GM19467 (cell line): Measurements from ENCODE around the gene CHERP.

Source experiments
- ATAC-seq: cut with Tn5 transposase; IDR thresholded peaks from one replicate; pipeline ENCODE4 v1.9.1; 2021; ENCODE audit warnings: mild to moderate bottlenecking, moderate library complexity; ENCODE audit not compliant: unreplicated experiment

Gene CHERP, protein sequence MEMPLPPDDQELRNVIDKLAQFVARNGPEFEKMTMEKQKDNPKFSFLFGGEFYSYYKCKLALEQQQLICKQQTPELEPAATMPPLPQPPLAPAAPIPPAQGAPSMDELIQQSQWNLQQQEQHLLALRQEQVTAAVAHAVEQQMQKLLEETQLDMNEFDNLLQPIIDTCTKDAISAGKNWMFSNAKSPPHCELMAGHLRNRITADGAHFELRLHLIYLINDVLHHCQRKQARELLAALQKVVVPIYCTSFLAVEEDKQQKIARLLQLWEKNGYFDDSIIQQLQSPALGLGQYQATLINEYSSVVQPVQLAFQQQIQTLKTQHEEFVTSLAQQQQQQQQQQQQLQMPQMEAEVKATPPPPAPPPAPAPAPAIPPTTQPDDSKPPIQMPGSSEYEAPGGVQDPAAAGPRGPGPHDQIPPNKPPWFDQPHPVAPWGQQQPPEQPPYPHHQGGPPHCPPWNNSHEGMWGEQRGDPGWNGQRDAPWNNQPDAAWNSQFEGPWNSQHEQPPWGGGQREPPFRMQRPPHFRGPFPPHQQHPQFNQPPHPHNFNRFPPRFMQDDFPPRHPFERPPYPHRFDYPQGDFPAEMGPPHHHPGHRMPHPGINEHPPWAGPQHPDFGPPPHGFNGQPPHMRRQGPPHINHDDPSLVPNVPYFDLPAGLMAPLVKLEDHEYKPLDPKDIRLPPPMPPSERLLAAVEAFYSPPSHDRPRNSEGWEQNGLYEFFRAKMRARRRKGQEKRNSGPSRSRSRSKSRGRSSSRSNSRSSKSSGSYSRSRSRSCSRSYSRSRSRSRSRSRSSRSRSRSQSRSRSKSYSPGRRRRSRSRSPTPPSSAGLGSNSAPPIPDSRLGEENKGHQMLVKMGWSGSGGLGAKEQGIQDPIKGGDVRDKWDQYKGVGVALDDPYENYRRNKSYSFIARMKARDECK

DNA sequence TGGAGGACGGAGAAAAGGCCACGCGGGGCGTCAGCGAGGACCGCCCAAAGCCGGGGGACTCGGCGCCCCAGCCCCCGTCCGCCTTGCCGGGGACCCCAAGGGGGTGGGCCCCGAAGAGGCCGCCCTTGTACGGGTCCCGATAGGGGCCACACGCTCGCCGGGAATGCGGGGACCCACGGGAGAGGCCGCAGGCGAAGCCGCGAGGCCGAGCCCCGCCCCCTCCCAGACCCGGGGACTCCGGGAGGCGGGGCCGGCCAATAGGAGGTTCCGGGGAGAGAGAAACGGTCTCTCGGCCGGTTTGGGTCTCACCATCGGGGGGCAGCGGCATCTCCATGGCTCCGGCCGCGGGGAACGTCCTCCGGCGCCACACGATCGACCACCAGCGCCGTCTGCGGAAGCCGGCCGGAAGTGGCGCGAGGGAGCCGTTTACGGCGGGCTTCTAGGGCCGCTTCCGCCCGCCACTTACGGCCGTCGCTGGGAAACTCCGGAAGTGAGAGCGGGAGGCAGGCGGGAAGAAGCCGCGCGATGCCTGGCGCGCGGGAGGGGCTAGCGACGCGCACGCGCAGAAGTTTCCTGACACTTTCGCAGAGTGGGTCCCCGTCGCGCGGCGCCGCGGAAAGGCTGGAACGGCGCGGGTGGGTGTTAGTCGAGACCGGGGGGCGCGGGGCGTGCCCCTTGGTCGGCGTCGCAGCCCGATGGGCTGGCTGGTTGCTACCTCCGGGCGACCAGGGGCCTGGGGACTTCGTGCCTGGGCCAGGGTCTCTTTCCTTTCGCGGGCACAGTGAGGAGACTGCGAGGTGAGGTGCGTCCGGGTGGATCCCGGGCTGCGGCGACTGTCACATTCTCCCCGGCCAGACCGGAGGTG is at the start of gene CHERP:
Gene CHERP, minus strand, starts transcription at position 393 of the 865 bp plus-strand sequence. Its CDS starts 59 bp downstream, at position 334.
- peak; percentile 68 for ATAC-seq

DNA sequence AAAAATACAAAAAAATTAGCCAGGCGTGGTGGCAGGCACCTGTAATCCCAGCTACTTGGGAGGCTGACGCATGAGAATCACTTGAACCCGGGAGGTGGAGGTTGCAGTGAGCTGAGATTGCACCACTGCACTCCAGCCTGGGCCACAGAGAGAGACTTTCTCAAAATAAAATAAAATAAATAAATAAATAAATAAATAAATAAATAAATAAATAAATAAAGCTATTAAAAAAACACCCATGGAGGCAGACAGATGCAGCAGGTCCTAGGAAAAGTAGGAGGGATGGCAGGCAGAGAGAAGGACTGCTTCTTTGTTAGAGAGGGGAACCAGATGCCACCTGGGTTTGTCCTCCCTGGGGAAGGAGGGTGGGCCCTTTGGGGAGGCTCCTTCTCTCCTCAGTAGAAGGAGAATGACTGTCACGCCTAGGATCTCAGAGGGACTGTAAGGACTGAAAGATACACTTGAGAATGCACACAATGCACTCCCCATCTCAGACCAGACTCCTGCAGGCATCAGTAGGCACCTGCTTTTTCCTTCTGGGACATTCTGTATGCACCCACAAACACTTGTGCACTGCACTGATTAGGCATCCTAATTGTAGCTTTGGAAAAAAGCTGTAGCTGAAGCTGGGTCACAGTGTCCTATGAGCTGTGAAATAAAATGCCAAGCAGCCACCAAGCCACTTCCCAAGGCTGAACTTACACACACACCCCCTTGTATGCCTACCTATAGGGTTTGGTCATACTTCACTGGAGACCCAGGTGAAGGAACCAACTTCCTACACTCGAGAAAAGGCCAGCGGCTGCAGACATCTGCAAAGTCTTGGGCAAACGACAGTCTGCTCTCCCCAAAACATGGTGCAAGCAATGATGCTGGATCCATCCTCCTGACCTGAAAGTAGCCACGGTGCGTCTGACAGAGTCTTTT is 48.9 kb upstream of the CHERP start:
- ATAC-seq, result no peak

DNA sequence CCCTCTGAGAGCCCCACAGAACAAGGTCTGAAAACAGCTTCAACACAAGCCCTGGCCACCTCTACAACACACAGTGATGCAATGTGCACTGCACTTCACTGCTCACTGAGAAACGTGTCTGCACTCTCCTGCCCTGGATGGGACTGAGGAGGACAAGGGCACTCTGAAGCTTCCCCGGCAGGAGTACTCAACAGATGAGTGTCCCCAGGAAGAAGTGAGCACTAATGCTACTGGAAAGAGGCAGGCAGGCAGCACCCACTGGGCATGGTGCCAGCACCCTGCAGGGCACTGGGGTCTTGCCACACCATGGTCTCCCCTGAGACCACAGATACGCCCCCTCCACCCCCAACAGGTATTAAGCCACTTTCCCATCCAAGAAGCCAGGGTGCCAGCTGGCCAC is 47.7 kb upstream of the CHERP start:
- no peak for ATAC-seq

DNA sequence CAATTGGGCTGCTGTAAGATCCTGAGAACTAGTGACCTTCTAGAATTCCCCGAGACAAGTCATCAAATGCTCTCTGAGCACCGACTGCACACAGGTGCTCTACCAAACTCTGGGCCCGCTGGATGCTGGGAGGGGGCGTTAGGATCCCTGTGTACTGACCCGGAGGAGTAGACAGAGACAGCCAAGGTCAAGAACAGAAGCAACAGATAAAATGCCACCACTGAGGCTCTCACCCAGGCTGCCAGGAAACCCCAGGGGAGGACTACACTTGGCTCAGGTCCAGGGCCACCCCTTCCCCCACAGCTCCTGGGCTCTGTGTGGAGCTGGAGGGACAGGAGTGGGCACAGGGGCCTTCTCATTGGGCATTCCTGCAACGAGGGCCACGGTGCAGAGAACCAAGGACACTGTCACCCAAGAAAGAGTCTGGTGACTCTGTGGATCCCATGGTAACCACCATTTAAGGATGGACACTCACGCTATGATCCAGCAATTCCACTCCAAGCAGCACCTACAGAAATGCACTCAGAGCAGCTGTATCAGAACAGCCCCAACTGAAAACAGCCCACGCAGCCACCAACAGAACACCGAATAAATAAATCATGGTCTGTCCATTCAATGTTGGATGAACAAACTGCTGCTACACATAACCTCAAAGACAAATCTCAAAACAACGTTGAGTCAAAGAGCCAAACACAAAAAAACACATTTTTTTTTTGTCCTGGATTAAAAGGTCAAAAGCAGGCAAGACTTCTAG is 46.8 kb upstream of the CHERP start:
- ATAC-seq, result no peak

DNA sequence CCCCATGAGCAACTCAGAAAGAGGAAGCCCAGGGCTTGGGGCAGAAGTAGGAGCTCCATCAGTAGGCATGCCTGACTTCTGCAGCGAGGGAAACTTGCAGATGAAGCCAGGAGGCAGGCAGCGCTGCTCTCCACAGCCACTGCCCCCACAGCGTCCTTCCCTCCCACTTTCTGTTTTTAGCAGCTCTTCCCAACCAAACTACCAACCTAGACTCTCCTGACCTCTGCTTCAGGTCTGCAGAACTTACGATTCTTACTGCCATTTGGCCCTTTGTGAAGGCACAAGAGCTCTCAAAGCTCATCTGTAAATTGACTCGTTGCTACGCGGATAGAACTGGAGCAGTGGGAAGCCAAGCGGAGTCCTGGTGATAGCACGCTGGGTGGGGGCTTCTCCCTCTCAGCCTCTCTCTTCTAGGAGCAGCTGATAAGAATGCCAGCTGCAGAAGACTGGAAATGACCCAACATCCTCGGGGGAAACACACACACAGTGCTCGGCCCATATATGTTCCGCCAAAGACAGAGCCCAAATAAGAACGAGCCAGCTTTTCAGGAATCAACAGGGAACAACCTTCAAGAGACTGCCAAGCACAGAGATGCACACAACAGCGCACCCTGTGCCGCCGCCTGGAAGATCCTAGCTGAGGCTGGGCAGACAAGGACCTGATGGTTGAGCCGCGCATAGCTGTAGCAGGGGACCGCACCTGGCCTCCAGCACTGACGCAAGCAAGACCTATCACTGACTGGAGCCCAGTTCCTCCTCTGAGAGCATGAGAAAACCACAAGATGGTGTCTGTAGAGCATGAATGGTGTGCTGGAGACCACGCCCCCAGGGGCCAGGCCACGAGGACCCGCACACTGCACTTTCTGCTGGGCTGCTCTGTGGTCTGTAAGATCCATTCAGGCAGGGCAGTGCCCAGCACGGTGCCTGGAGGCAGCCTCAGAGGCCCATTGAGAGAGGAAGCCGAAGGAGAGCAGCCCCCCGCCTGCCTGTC is 45.9 kb upstream of the CHERP start:
- ATAC-seq, result peak; percentile 36

DNA sequence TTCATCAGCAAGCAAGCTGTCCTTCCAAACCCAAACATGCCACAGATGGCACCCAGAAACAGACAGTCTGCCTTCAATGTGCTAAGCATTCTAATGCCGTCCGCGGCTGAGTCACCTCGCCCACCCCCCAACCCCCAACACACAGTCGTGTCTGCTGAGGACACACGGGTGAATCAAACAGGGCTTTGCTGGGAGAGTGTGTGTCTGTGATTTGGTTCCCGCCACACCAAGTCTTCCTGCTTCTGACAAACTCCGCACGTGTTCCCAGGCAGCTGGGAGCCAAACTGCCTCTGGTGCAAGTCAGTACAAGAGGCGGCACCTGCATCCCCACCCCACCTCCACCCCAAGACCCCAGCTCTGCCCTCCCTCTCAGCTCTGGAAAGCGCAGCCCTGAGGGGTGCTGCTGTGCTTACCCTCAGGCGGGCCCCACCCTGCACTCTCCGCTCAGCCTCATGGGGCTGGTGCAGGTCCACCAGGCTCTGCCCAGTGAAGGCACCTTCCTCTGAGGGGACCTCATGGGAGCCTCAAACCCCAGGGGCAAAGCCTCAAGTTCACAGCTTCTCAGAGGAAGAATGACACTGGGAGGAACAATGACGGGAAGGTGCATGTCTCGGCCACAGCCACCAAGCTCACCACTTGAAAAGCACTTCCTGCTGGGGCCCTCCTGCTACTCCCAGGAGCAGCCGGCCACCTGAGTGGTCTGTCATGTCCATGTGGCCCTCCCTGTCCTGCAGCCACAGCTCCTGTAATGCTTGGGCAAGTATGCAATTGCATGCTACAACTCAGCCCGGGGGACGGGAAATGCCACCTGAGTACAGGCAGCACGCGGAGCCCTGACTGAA is 45.0 kb upstream of the CHERP start:
- no peak for ATAC-seq

DNA sequence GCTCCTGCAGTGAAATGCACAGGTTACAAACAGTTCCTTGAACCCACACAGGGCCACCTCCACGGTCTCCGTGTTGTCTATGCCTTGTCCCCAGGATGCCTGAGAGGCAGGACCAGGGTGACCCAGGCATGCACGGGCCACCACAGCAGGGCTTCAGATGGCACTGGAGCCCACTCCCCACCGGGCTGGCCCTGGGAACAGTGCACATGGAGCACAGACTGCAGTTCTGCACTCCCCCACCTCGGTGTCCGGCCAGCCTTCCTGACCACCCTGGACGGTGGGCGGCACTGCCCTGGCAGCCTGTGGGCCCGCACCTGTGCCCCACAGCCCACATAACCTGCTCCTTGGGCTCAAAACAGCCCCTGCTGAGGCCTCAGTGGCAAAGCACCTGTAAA is 44.2 kb upstream of the CHERP start:
- no peak for ATAC-seq

DNA sequence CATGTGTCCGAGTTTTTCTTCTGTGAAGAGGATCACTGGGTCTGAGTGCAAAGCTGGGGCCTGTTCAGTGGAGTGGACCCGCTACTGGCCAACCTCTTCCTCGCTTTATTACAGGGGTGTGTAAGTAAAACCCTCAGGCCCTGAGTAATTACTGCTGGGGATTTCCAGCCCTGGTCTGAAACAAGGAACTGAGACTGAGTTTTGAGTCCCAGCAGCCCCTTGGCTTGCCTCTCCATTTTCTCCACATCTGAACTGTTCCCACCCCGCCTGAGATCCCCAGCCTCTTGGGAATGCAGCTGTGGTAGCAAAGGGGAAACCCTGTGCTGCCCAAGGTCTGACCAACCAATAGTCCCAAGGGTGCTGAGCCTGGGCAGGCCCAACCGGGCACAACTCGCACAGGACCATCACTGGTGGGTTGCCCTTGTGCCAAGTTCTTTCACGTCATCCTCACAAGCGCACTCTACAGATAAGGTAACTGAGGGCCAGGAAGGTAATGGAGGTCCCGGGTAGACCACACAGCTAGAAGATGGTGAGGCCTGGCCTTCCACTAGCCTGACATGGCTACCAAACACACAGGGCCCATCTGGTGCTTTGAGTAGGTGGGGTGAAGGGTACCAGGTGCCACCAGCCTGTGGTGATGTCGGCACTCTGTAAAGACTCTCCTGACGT is 43.7 kb upstream of the CHERP start:
- peak; percentile 26 for ATAC-seq

DNA sequence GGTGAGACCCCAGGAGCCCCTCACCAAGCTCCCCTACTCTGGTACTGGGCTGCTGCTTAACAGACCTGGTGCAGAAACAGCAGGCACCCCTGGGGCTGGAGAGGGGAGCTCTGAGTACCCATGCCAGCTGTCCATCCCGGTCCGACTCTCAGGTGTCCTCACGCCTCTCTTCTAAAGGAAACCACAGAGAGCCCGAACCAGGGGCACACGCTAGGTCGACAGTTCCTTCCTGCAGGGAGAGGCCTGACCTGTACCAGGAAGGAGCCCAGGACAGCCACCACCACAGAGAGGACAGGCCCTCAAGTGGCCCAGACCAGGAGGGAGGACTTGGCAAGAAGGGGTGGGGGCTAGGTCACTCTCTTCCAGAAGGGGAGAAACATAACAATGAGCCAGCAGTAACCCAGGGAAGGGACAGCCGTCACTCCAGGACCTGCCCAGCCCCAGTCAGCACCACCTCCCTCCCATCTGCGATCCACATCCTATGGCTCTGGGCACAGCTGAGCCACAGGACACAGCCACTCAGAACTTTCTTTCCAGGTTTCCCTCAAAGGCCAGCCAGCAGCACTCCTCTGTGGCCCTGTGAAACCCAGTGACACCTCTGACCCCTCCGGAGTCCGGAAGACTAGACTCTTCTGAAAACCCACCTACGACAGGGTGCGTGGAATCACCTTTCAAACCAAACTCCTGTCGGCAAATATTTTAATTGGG is 43.0 kb upstream of the CHERP start:
- ATAC-seq, result no peak

DNA sequence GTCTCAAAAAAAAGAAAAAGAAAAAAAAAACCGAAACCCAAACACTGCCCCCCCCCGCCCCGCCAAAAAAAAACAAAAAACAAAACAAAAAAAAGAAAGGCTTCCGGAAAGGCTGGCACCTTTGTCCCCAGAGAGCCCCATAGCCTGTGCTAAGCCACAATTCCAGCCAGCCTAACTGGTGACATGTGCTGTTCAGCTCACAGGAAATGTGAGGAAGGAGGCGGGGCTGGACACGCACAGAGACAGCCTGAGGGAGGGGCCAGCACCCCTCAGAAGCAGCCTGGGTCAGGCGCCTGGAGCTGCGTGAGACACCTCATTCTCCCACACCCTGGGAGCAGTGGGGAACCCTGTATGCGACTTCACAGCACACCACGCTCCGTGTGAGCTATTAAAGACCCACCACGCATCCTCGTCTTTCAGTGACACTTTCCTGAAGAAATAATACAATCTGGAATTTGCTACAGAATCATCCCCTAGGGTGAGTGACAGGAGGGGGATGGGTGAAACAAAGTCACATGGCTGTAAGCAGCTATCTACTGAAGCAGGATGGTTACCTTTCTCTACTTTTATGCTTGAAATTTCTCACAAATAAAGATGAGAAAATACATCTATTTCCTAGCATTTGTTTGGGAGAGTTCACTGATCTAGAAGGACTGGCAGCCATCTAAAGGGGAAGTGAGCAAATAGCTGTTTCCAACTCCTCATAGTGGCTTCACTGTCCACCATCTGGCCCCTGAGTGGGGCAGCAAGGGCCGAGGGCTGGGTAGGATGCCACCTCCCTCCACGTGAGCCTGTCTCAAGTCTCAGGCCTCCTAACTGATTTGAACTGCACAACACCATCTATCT is 42.2 kb upstream of the CHERP start:
- peak; percentile 45 for ATAC-seq

DNA sequence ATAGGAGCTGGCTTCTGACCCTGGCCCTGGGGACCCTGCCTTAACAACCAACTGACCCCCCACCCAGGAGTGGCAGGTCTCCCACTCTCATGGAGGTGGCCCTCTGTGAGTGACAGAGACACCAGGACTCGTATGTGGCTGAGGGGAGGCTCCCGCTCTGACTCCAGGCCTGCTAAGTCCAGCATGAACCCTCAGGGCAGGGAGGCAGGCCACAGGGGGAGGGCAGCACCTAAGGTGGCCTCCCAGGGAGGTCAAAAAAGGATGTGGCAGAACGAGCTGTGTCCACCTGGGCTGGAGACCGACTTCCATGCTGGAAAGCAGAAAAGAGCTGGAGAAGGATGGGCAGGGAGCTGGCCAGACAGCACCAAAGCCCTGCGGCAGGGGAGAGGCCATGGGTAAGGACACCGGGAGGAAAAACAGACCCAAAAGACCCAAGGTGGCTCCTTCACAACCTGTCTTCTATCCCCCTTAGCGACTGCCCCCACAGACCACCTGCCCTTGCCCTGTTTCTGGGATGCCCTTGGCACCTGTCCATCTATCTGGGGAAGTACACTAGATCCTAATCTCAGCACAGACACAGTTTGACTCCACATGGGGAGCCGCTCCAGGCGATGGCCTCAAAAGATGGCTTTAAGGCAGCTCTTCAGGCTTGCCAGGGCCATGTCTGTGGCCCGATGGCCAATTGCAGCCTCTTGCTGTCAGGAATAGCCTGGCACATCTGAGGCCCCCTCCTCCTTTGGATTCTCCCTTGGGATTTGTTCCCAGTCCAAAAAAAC is 40.4 kb upstream of the CHERP start:
- ATAC-seq, result no peak

DNA sequence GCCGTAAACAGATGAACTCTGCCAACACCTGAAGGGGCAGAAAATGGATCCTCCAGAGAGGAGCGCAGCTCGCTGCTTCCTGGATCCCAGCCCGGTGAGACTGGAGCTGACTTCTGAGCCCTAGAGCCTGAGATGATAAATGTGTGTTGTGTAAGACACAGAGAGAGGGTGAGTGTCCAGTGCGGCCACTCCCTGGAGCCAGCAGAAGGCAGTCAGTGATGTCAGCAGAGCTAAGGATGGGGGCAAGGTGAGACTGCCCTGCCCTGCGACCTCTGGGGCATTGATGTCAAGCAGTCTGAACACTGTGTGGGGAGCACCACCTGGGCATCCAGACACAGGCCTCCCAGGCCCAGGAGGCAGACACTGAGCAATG is 39.7 kb upstream of the CHERP start:
- no peak for ATAC-seq

DNA sequence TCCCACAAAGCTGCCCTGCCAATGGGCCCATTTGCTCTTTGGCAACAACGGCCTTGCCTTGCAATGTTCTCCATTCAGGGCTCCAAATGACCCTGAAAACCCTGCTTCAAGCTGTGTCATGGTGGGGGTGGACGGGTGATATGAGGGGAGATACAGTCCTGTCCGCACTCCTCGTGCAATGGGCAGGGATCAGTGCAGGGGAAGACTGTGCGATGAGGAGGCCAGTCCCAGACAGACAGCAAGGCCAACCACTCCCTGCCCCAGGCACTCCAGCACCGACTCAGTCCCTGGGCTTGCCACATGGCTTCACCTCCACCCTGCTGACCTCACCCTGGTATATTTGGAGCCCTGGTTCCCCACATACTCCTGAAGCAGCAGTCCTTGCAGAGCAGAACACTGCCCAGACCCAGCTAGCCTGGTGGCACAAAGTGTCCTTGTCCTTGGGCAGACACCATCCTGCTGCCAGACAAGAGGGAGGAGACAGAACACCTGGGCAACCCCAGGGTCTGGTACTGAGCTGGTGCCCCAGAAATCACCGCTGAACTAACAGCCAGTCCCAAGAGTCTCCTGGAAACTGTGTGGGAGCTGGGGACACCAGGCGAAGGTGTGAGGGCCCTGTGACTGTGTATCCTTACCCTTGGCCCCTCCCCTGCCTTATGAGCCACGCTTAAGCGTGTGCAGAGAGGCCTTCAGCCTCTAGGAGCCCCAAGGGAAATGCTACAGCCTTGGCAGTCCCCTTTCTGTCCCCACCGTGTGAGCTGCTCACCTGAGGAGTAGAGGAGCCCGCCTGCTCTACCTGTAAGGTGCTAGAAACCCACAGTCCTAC is 39.1 kb upstream of the CHERP start:
- ATAC-seq, result no peak
